HG02610 (cell line): Measurements from ENCODE around the gene PREB.

Source experiments
- ATAC-seq: cut with Tn5 transposase; IDR thresholded peaks from one replicate; pipeline ENCODE4 v1.9.1; 2021; ENCODE audit warnings: mild to moderate bottlenecking, moderate library complexity; ENCODE audit not compliant: unreplicated experiment

Gene PREB

DNA sequence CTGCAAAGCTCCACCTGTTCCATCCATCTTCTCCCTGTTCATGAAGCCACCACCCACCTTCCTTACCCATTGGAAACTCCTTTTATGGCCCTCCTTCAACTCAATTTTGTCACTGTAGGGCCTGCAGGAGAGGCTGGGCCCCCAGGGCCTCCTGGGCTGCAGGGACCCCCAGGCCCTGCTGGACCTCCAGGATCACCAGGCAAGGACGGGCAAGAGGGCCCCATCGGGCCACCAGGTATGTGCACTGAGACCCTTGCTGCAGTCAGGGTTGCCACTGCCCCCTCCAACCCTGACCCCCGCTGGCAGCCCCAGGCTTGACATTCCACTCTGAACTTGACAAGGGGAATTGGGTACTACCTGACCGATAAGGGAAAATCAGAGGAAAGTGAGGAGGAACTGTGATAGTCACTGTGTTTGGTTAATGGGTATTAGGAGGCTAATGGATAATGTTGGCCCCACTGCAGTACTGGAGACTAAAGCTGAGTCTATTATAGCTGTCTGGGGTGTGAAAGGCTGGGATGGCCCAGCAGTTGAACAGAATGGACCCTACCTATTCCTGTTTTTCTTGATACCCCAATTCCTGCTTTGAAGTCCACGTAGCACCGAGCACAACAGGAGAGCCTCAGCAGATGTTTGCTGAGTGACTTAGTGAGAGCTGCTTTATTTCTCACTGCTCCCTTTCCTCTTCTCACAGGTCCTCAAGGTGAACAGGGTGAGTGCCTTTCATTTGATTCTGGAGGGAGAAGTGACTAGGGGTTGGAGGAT is 50.0 kb downstream of the PREB start:
- no peak for ATAC-seq

GRCh38 chr2:27083410-27084296 is 50.8 kb downstream of the PREB start:
- ATAC-seq = no peak

GRCh38 chr2:27082773-27083409 is 51.5 kb downstream of the PREB start:
- no peak for ATAC-seq

DNA sequence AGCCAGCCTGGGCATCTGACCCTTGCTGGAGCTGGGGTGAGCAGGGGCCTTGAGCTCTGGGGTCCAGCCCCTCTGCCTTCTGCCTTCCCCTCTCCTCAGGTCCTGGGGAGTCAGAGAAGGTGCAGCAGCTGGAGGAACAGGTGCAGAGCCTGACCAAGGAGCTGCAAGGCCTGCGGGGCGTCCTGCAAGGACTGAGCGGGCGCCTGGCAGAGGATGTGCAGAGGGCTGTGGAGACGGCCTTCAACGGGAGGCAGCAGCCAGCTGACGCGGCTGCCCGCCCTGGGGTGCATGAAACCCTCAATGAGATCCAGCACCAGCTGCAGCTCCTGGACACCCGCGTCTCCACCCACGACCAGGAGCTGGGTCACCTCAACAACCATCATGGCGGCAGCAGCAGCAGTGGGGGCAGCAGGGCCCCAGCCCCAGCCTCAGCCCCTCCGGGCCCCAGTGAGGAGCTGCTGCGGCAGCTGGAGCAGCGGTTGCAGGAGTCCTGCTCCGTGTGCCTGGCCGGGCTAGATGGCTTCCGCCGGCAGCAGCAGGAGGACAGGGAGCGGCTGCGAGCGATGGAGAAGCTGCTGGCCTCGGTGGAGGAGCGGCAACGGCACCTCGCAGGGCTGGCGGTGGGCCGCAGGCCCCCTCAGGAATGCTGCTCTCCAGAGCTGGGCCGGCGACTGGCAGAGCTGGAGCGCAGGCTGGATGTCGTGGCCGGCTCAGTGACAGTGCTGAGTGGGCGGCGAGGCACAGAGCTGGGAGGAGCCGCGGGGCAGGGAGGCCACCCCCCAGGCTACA is 52.3 kb downstream of the PREB start:
- ATAC-seq = no peak
